ENCODE data around the gene TTC27.
"Not testable (repeated sequence)": the region's sequence is repeated elsewhere in the genome, so short reads cannot be mapped to it uniquely, and the experiment has no call there.

The TTC27 gene

GRCh38 chr2:32720771-32721170, 92.9 kb downstream of the TTC27 start:
- no peak for FAIRE-seq

- no peak for FAIRE-seq
These were observed 93.5 kb downstream of the TTC27 start for GRCh38 chr2:32721376-32721775.

GRCh38 chr2:32723467-32724079, 95.7 kb downstream of the TTC27 start:
- no peak for FAIRE-seq

DNA sequence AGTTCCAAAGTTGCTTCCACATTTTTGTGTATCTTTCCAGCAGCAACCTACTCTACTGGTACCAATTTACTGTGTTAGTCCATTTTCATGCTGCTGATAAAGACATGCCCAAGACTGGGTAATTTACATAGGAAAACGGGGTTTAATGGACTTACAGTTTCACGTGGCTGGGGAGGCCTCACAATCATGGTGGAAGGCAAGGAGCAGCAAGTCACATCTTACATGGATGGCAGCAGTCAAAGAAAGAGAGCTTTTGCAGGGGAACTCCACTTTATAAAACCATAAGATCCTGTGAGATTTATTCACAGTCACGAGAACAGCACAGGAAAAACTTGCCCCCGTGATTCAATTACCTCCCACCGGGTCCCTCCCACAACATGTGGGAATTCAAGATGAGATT, 98.8 kb downstream of the TTC27 start:
- not testable (repeated sequence) for FAIRE-seq

DNA sequence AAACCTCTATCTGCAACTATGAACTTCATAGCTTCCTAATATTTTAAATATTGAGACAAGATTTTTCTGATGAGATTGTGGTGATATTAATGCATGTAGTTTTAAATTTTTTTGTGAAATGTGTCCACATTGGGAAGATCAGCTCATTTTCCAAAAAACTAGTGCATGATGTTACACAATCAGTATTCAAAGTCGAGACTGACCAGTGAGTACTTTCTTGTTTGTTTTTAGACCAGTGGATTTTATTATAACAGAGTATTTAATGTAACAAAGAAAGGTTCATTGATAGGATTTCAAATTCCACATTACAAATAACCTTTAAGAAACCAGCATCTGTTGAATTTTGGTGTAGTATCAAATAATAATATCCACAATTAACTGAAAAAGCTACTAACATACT, 99.3 kb downstream of the TTC27 start:
- no peak for FAIRE-seq

GRCh38 chr2:32730958-32731357, 103.1 kb downstream of the TTC27 start:
- FAIRE-seq: not testable (repeated sequence)

GRCh38 chr2:32732120-32732519, 104.3 kb downstream of the TTC27 start:
- no peak for FAIRE-seq

- FAIRE-seq: no peak
These were observed 105.1 kb downstream of the TTC27 start for GRCh38 chr2:32732912-32733472.

DNA sequence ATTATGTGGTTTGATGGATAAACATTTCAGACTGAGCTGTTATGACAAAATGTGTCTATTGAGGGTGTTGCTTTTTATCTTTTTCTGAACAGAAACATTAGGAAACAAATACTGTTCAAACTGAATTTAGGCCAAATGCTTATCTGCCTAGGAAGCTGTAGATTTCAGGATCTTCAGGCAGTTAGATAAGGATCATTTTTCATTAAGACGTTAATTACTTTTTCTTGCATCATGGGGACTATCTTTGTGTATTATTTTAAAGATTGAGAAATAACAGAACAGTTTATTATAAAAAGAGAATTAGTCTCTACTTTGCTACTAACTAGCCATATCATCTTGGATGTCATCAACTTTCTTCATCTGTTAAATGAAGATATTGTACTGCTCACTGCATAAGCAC, 107.5 kb downstream of the TTC27 start:
- FAIRE-seq: no peak

DNA sequence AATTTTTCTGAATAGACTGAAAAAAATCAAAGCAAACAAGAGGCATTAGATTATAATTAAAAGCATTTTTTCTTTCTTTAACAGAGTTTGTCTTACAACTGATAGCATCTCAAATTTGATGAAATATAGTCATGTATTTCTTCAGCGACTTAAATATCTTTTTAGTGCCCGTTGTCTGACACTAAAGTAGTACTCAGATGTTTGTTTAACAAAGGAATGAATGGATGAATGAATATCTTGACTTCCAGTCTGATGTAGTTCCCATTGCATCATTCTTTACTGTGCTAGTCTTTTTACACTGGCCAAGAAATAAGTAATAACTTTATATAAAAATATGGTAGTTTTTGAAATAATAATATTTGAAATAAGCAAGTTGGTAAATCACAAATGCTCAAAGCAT, 111.1 kb downstream of the TTC27 start:
- FAIRE-seq: no peak

- FAIRE-seq: no peak
These were observed 111.8 kb downstream of the TTC27 start for GRCh38 chr2:32739664-32740063.

DNA sequence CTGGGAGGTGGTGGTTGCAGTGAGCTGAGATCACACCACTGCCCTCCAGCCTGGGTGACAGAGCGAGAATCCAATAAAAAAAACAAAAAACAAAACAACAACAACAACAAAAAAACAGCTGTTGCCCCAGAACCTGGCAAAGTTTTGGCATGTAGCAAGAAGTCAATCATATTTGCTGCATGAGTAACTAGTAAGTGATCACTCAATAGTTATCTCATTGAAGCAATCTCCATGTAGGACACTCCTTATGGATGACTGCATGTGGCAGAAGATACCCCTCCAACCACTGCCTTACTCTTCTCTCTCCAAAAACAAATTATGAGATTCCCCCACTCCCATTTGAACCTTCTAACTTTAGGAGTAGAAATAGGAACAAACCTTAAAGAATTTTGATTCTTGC, 113.7 kb downstream of the TTC27 start:
- FAIRE-seq: no peak

- no peak for FAIRE-seq
These were observed 114.5 kb downstream of the TTC27 start for GRCh38 chr2:32742376-32742775.

DNA sequence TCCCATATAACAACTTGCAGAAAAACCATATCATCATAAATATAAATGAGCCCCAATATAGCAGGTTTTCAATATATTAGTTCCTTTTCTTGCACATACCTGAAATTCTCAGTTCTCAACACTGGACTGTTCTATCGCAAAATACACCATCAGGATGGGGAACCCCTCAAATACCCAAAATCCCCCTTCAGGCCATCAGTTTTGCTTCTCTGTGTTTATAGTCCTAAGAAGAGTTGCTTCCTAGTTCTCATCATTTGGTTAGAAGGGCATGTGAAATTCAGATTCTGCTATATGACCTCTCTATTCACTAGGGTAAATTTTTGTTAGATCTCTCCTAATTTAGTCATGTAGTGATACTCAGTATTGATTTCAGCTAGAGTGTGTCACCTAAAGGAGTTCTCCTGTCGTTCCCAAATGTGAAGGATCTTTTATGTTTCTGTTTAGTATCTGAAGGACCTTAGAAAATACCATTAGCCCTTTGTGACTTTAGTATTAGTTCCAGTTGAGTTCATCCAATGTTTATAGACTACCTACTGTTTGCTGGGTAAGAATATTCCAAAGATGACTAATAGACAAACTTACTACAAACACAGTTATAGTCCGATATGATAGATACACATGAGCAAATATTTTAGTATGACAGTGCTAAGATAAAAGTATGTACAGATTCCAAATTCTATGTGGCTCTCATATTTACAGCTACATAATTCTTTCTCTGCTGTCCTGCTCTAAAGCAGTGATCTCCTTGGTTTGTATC, 115.8 kb downstream of the TTC27 start:
- no peak for FAIRE-seq

DNA sequence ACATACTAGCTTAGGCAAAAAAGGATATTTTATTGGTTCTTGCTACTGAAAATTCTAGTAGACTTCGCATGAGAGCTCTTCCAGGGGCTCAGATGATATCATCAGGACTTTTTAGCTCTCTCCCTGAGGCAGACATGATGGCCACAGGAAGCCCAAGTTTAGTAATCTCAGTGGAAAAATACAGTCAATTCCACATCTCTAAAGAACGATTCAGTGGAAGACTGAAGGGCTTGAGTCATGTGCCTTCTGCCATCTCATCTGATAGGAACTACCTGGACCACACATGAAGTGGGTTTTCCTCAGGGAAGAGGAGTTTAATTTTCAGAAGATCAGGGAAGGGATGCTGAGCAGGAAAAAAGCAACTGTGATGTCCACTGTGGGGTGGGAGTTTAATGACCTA, 117.3 kb downstream of the TTC27 start:
- no peak for FAIRE-seq

- FAIRE-seq: no peak
These were observed 117.8 kb downstream of the TTC27 start for GRCh38 chr2:32745675-32746074.

GRCh38 chr2:32746669-32747068, 118.8 kb downstream of the TTC27 start:
- no peak for FAIRE-seq

DNA sequence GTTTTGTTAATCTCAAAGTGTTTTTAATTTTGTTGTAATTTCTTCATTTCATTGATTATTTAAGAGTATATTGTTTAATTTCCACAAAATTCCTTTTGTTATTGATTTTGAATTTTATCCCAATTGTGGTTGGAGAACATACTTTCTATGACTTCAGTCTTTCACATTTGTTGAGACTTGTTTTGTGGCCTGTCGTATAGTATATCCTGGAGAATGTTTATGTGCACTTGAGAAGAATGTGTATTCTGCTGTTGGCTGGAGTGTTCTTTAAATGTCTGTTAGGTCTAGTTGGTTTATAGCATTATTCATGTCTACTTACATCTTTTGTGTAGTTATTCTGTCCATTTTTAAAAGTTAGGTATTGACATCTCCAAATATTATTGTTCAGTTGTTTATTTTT, 120.3 kb downstream of the TTC27 start:
- FAIRE-seq: peak; percentile 53

GRCh38 chr2:32750880-32751279, 123.0 kb downstream of the TTC27 start:
- FAIRE-seq: no peak

DNA sequence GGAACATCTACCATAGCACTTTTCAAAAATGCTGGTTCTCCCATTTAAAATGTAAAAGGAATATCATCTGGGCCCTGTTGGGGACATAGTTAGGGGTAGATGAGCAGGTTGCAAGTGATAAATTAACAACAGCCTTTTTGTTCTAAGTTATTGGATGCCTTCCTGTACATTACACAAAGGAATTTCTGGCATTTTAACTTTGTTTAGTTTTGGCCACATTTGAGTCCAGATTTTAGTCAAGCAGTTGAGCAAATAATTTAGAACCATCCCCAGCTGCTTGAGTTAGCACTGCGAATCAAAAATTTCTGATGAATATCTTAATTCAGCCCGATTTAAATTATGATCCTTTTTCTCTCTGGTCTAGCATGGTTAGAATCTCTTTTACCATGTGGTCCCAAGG, 124.4 kb downstream of the TTC27 start:
- FAIRE-seq: no peak

DNA sequence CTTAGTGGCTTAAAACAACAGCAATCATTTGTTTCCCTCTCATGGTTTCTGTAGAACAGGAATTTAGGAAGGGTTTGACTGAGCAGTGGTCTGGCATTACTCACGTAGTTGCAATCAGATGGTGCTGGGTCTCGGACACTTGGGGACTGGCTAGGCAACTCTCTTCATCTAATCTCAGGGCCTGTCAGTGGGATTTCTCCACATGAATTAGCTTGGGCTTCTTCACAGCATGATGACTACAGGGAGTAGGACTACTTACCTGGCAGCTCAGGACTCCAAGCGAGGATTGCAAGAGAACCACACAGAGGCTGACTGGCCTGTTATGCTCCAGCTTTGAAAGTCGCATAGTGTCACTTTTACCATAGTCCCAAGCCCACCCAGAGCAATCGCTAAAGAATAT, 125.1 kb downstream of the TTC27 start:
- FAIRE-seq: no peak

- not testable (repeated sequence) for FAIRE-seq
These were observed 126.8 kb downstream of the TTC27 start for GRCh38 chr2:32754676-32755075.

GRCh38 chr2:32755666-32756065, 127.8 kb downstream of the TTC27 start:
- no peak for FAIRE-seq

DNA sequence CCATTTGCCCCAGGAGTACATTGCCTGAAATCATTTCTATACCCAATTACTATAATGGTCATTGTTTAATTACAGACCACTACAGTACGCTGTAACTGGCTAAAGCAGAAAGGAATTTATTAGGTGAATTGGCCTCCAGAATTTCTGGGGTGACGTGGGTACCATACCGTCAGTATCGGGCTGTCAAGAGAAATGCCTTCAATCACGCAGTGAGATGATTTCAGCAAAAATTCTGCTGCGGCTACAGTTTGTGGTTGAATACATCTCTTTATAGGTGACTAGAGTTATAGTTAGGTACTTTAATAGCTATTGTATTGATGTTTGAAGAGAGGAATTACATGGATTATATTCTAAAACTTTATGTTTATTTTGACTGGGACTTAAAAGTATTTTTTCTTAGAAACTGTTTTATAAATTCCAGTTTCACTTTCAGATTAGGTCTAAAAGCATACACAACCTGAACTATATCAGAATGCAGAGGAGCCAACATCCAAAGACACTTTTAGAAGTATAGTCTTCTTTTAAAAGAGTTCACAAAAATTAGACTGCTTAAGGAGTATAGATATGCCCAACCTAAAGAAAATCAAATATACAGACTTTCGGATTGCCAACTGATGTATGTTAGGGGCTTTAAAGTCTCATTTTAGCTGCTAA, 128.4 kb downstream of the TTC27 start:
- no peak for FAIRE-seq

All from islet of Langerhans (tissue), 1 donor.